ENCODE results near the gene P3H3. TPM values are rescaled to one million over a fixed set of nuclear protein-coding genes. Genes with fewer than 3 reads are reported as not detected.
A peak's percentile ranks its signal among the peaks of the same experiment; 100 is the strongest.

P3H3 gene
- total and polyA plus RNA-seq, 2 experiments from 2014 or later = 16.4 to 38.2 TPM

GRCh38 chr12:6873094-6874014 is 45.1 kb downstream of the P3H3 start, which contains the start of gene SPSB2:
SPSB2 (minus strand) TSS chr12:6873303; CDS start chr12:6872901, 402 bp downstream.
- H3K27ac Mint-ChIP-seq = peak within 1 kb of the TSS; percentile 93
- Histone ChIP-seq H3K4me2 (peak within 1 kb of the TSS; percentile 100), H3K27ac (ENCODE audit: low read depth) (peak within 1 kb of the TSS; percentile 91), H4K20me1 (replicated peaks; ENCODE audit: insufficient read depth) (peaks cover 29% of the 10 kb centered on the region), H3K36me3 (ENCODE audit: insufficient read depth) (peaks cover 14% of the 10 kb centered on the region; the same call in 1 of the 2 replicates), H2AFZ (peak within 1 kb of the TSS; percentile 97), H3F3A (replicated peaks; ENCODE audit: low read depth) (peaks cover 56% of the 10 kb centered on the region), H3K4me1 (ENCODE audit: insufficient read depth) (peaks cover 39% of the 10 kb centered on the region), H3K27me3 (ENCODE audit: insufficient read depth) (no peaks in the 10 kb centered on the region), H3K79me2 (replicated peaks; ENCODE audit: insufficient read depth) (peaks cover 23% of the 10 kb centered on the region), H3K9me2 (ENCODE audit: insufficient read depth) (no peaks in the 10 kb centered on the region), H3K4me3 (peak within 1 kb of the TSS; percentile 99)
- peak; percentile 74 for ATAC-seq
- peaks cover 45% of the 10 kb centered on the region for H3K36me3 Mint-ChIP-seq (ENCODE audit: low read depth)
- H3K27me3 Mint-ChIP-seq (ENCODE audit: insufficient read depth, low read depth, poor library complexity) = peaks cover 41% of the 10 kb centered on the region
- TF ChIP-seq ZNF331 (CRISPR knock-in tag; IDR thresholded peaks at IDR 0.05; ENCODE audit: low read depth) = no peak
- no peak for TF ChIP-seq EZH2phosphoT487 (IDR thresholded peaks at IDR 0.05; ENCODE audit: unreplicated experiment)
- TF ChIP-seq CREB1 (CRISPR knock-in tag; IDR thresholded peaks at IDR 0.05; ENCODE audit: low read depth) = 0 out of 2 replicates have a peak, but pooled peaks have one; percentile 25
- no peak for TF ChIP-seq STAT1 (IDR thresholded peaks at IDR 0.05; ENCODE audit: unreplicated experiment)
- TF ChIP-seq ZNF462 (CRISPR knock-in tag; IDR thresholded peaks at IDR 0.05) = no peak
- no peak for TF ChIP-seq EZH2 (IDR thresholded peaks at IDR 0.05; ENCODE audit: low read depth, unreplicated experiment)
- TF ChIP-seq ZNF114 (CRISPR knock-in tag; IDR thresholded peaks at IDR 0.05) = no peak
- TF ChIP-seq, protein P1, sequence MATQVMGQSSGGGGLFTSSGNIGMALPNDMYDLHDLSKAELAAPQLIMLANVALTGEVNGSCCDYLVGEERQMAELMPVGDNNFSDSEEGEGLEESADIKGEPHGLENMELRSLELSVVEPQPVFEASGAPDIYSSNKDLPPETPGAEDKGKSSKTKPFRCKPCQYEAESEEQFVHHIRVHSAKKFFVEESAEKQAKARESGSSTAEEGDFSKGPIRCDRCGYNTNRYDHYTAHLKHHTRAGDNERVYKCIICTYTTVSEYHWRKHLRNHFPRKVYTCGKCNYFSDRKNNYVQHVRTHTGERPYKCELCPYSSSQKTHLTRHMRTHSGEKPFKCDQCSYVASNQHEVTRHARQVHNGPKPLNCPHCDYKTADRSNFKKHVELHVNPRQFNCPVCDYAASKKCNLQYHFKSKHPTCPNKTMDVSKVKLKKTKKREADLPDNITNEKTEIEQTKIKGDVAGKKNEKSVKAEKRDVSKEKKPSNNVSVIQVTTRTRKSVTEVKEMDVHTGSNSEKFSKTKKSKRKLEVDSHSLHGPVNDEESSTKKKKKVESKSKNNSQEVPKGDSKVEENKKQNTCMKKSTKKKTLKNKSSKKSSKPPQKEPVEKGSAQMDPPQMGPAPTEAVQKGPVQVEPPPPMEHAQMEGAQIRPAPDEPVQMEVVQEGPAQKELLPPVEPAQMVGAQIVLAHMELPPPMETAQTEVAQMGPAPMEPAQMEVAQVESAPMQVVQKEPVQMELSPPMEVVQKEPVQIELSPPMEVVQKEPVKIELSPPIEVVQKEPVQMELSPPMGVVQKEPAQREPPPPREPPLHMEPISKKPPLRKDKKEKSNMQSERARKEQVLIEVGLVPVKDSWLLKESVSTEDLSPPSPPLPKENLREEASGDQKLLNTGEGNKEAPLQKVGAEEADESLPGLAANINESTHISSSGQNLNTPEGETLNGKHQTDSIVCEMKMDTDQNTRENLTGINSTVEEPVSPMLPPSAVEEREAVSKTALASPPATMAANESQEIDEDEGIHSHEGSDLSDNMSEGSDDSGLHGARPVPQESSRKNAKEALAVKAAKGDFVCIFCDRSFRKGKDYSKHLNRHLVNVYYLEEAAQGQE (IDR thresholded peaks at IDR 0.05; ENCODE audit: unreplicated experiment) = no peak
- TF ChIP-seq JUNB (IDR thresholded peaks at IDR 0.05; ENCODE audit: unreplicated experiment) = no peak
- TF ChIP-seq NANOG (IDR thresholded peaks at IDR 0.05; ENCODE audit: borderline replicate concordance) = no peak
- TF ChIP-seq, protein P2, sequence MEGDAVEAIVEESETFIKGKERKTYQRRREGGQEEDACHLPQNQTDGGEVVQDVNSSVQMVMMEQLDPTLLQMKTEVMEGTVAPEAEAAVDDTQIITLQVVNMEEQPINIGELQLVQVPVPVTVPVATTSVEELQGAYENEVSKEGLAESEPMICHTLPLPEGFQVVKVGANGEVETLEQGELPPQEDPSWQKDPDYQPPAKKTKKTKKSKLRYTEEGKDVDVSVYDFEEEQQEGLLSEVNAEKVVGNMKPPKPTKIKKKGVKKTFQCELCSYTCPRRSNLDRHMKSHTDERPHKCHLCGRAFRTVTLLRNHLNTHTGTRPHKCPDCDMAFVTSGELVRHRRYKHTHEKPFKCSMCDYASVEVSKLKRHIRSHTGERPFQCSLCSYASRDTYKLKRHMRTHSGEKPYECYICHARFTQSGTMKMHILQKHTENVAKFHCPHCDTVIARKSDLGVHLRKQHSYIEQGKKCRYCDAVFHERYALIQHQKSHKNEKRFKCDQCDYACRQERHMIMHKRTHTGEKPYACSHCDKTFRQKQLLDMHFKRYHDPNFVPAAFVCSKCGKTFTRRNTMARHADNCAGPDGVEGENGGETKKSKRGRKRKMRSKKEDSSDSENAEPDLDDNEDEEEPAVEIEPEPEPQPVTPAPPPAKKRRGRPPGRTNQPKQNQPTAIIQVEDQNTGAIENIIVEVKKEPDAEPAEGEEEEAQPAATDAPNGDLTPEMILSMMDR (conservative IDR thresholded peaks at IDR 0.05; ENCODE audit: low read depth in 2 of 2) = no peak
- TF ChIP-seq POLR2AphosphoS5 (IDR thresholded peaks at IDR 0.05; ENCODE audit: low read depth) = peak; percentile 86
- TF ChIP-seq, protein P3, sequence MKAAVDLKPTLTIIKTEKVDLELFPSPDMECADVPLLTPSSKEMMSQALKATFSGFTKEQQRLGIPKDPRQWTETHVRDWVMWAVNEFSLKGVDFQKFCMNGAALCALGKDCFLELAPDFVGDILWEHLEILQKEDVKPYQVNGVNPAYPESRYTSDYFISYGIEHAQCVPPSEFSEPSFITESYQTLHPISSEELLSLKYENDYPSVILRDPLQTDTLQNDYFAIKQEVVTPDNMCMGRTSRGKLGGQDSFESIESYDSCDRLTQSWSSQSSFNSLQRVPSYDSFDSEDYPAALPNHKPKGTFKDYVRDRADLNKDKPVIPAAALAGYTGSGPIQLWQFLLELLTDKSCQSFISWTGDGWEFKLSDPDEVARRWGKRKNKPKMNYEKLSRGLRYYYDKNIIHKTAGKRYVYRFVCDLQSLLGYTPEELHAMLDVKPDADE (IDR thresholded peaks at IDR 0.05) = 0 out of 2 replicates have a peak, but pooled peaks have one; percentile 30
- DNase-seq (ENCODE audit: low spot score) = peak; percentile 100
- peaks cover 41% of the 10 kb centered on the region for H3K4me1 Mint-ChIP-seq
- peak within 1 kb of the TSS; percentile 92 for H3K4me3 Mint-ChIP-seq
- no peaks in the 10 kb centered on the region; the same call in 1 of the 3 replicates for H3K9me3 Mint-ChIP-seq
